IMR-90 (cell line): ENCODE measurements around the gene SNAPC1. TPM values are rescaled to one million over a fixed set of nuclear protein-coding genes. Genes with fewer than 3 reads are reported as not detected.

Source experiments
- ATAC-seq: fragments of 200-7000 bp; cut with Tn5 transposase; 2 replicates; pipeline ENCODE4 v1.9.1; 2020; ENCODE audit warnings: low read depth, mild to moderate bottlenecking, moderate library complexity
- BruUV-seq: library from RNA; stranded (reverse); fragments of 400-500 nt; replicated peaks from 2 replicates; lab custom pipeline; 2021; lab: Mats Ljungman, UMichigan
- CTCF ChIA-PET: fragments of 300-600 bp; formaldehyde crosslinking; extraction: SDS; loops from one replicate; lab custom pipeline; 2021; ENCODE audit warnings: antibody characterized with exemption; lab: Yijun Ruan, JAX
- POLR2A ChIA-PET: fragments of 300-600 bp; sonication (Branson Sonifier 250); formaldehyde crosslinking; loops from one replicate; lab custom pipeline; 2022; ENCODE audit warnings: antibody characterized with exemption; ENCODE audit not compliant: unreplicated experiment; lab: Charles Lee
- DNase-seq: peaks from one replicate; pipeline ENCODE4 v3.0.0; 2013
- H2AFZ ChIP-seq: replicated peaks from 2 replicates; pipeline ENCODE3; 2013; ENCODE audit warnings: low read length, mild to moderate bottlenecking; ENCODE audit not compliant: poor library complexity
- H2AK5ac ChIP-seq: 2 replicates; pipeline ENCODE4 v1.6.1; 2013; ENCODE audit warnings: low read depth, low read length, inconsistent platforms
- H2AK9ac ChIP-seq: replicated peaks from 2 replicates; pipeline ENCODE3; 2013; ENCODE audit warnings: mild to moderate bottlenecking, low read depth, low read length, moderate library complexity; ENCODE audit not compliant: poor library complexity
- H2BK120ac ChIP-seq: 2 replicates; pipeline ENCODE4 v1.6.1; 2013; ENCODE audit warnings: low read depth, low read length, inconsistent platforms
- H2BK15ac ChIP-seq: 3 replicates; pipeline ENCODE4 v1.6.1; 2013; ENCODE audit warnings: low read depth, low read length, inconsistent platforms
- H2BK20ac ChIP-seq: 2 replicates; pipeline ENCODE4 v1.6.1; 2013; ENCODE audit warnings: low read depth, mild to moderate bottlenecking, inconsistent platforms, low read length, moderate library complexity
- H2BK5ac ChIP-seq: 2 replicates; pipeline ENCODE4 v1.6.1; 2013; ENCODE audit warnings: mild to moderate bottlenecking, low read depth, low read length, inconsistent platforms; ENCODE audit not compliant: poor library complexity, severe bottlenecking
- H3K14ac ChIP-seq: replicated peaks from 2 replicates; pipeline ENCODE4 v1.6.1; 2013; ENCODE audit warnings: low read depth, low read length, inconsistent platforms
- H3K18ac ChIP-seq: 2 replicates; pipeline ENCODE4 v1.6.1; 2013; ENCODE audit warnings: low read depth, low read length, control low read depth
- H3K23ac ChIP-seq: 2 replicates; pipeline ENCODE4 v1.6.1; 2013; ENCODE audit warnings: low read depth, low read length, inconsistent platforms
- H3K27ac ChIP-seq: 2 replicates; pipeline ENCODE4 v1.5.1; 2013; ENCODE audit warnings: mild to moderate bottlenecking, control low read depth, low read length; ENCODE audit not compliant: insufficient read depth
- H3K27me3 ChIP-seq: 2 replicates; pipeline ENCODE4 v1.6.1; 2013; ENCODE audit warnings: low read length; ENCODE audit not compliant: control insufficient read depth, insufficient read depth
- H3K36me3 ChIP-seq: 2 replicates; pipeline ENCODE4 v1.6.1; 2013; ENCODE audit warnings: low read length, mixed read lengths; ENCODE audit not compliant: control insufficient read depth, insufficient read depth
- H3K4ac ChIP-seq: 2 replicates; pipeline ENCODE4 v1.6.1; 2013; ENCODE audit warnings: low read depth, low read length, inconsistent platforms
- H3K4me1 ChIP-seq: 2 replicates; pipeline ENCODE4 v1.6.1; 2013; ENCODE audit warnings: low read length, mixed read lengths; ENCODE audit not compliant: control insufficient read depth, insufficient read depth
- H3K4me2 ChIP-seq: 2 replicates; pipeline ENCODE4 v1.6.1; 2013; ENCODE audit warnings: low read depth, mild to moderate bottlenecking, control low read depth, low read length, moderate library complexity
- H3K4me3 ChIP-seq: 2 replicates; pipeline ENCODE4 v1.5.1; 2013; ENCODE audit warnings: low read depth, mild to moderate bottlenecking, control low read depth, low read length, moderate library complexity; ENCODE audit not compliant: insufficient read depth
- H3K56ac ChIP-seq: 2 replicates; pipeline ENCODE4 v1.6.1; 2013; ENCODE audit warnings: low read length, inconsistent platforms; ENCODE audit not compliant: insufficient read depth; ENCODE audit errors: extremely low read depth
- H3K79me1 ChIP-seq, 2 experiments: 2 replicates each; pipeline ENCODE4 v1.6.1; 2013; ENCODE audit warnings: low read length in 2 of 2, inconsistent platforms in 1 of 2, low read depth in 1 of 2
- H3K9ac ChIP-seq: 2 replicates; pipeline ENCODE4 v1.6.1; 2013; ENCODE audit warnings: low read depth, low read length, control low read depth
- H3K9me1 ChIP-seq: 2 replicates; pipeline ENCODE4 v1.6.1; 2013; ENCODE audit warnings: low read length, inconsistent platforms; ENCODE audit not compliant: insufficient read depth
- H3K9me3 ChIP-seq: 2 replicates; pipeline ENCODE4 v1.6.1; 2013; ENCODE audit warnings: low read length; ENCODE audit not compliant: control insufficient read depth, insufficient read depth
- H4K20me1 ChIP-seq: 2 replicates; pipeline ENCODE4 v1.6.1; 2013; ENCODE audit warnings: low read length, inconsistent platforms; ENCODE audit not compliant: insufficient read depth
- H4K5ac ChIP-seq: 2 replicates; pipeline ENCODE4 v1.6.1; 2013; ENCODE audit warnings: mild to moderate bottlenecking, low read depth, low read length, control low read depth
- H4K8ac ChIP-seq, 2 experiments: 2 replicates each; pipeline ENCODE4 v1.6.1; 2013; ENCODE audit warnings: low read depth in 2 of 2, low read length in 2 of 2, control low read depth in 1 of 2, inconsistent platforms in 1 of 2
- H4K91ac ChIP-seq: 2 replicates; pipeline ENCODE4 v1.6.1; 2013; ENCODE audit warnings: low read depth, low read length, inconsistent platforms; ENCODE audit not compliant: insufficient read depth
- BHLHE40 ChIP-seq: fragments of 150-350 bp; IDR thresholded peaks from 2 replicates; pipeline ENCODE4 v1.6.1; 2016; ENCODE audit warnings: mild to moderate bottlenecking, low read depth, low read length
- CEBPB ChIP-seq: IDR thresholded peaks from 2 replicates; pipeline ENCODE4 v1.6.1; 2012; ENCODE audit warnings: low read depth, low read length, improper control_type of control experiment
- FOS ChIP-seq: fragments of 150-350 bp; IDR thresholded peaks from 2 replicates; pipeline ENCODE4 v1.6.1; 2016; ENCODE audit warnings: low read depth, low read length
- RFX5 ChIP-seq: IDR thresholded peaks from 2 replicates; pipeline ENCODE4 v1.8.0; 2012; ENCODE audit warnings: low read depth, mild to moderate bottlenecking, low read length, moderate library complexity
- SMC3 ChIP-seq: fragments of 150-350 bp; IDR thresholded peaks from 2 replicates; pipeline ENCODE4 v1.6.1; 2016; ENCODE audit warnings: low read depth, mild to moderate bottlenecking, antibody characterized with exemption, low read length, moderate library complexity
- WGBS, 2 experiments: methylation state at CpG; one replicate each; pipeline versions ENCODE4 v1.1.5 to v1.1.7; 2013; ENCODE audit warnings: missing lambda C conversion rate in 2 of 2; ENCODE audit not compliant: insufficient read length in 1 of 2; ENCODE audit errors: extremely low coverage in 2 of 2; 5-methylcytosine and 5-hydroxymethylcytosine counted together
- dilution Hi-C: fragments of 300-500 bp; cut with HindIII; formaldehyde crosslinking; loops from one replicate; pipeline ENCODE4 v1.14.3; 2018; ENCODE audit warnings: low sequenced_read_pairs; ENCODE audit not compliant: unreplicated experiment
- in situ Hi-C: fragments of 300-500 bp; cut with MboI; formaldehyde crosslinking; loops from 3 replicates; pipeline ENCODE4 v1.14.3; 2019; ENCODE audit warnings: low sequenced_read_pairs, inconsistent platforms, mixed read lengths
- intact Hi-C: fragments of 100-400 bp; cut with micrococcal nuclease; formaldehyde crosslinking; loops from 2 replicates; pipeline ENCODE4 v1.10.0; 2022
- polyA plus RNA-seq, 3 experiments: library from polyadenylated mRNA; depleted of rRNA; stranded (reverse); fragments of >200 nt; gene quantifications; 2 replicates each; pipeline ENCODE4 v1.2.3, GENCODE V29; 2012; ENCODE audit warnings: low replicate concordance in 1 of 3
- total RNA-seq: library from RNA; depleted of rRNA; stranded (reverse); fragments of >200 nt; gene quantifications from 2 replicates; pipeline ENCODE4 v1.2.3, GENCODE V29; 2012
- TF ChIP-seq, protein P1 (sequence below): fragments of 150-350 bp; IDR thresholded peaks from 2 replicates; pipeline ENCODE4 v1.6.1; 2016; ENCODE audit warnings: low read depth, mild to moderate bottlenecking, low read length, moderate library complexity, borderline replicate concordance

The SNAPC1 gene
- total and polyA plus RNA-seq, 2 of the 4 experiments (the other 2 are of a cell fraction), result 7.7 to 9.3 TPM

DNA sequence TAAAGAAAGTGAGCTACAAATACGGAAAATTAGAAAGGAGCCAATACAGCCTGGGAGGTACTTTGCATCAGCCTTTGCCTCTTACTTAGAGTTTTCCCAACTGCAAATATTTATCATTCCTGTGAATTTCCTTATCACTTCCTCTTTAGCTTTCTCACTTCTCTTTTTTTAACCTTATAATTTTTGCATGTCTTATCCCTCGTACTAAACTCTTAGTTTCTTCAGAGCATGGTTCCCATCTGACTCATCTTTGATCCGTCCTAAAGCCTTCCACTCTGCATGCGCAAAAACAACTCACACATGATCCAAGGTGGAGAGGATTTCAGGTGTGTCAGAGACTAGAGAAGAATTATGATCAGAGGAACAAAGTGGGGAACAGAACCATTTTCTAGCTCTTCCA, 9.6 kb upstream of the SNAPC1 start:
- no peak overlapping the region for H4K8ac ChIP-seq
- H3K36me3 ChIP-seq, result peaks cover 14% of the 10 kb centered on the region
- H2BK20ac ChIP-seq, result no peak overlapping the region
- H4K91ac ChIP-seq, result no peak overlapping the region
- H2BK5ac ChIP-seq, result peak overlapping the region; percentile 99
- peak; percentile 9; the same call in 1 of the 2 replicates for ATAC-seq
- no peak overlapping the region for H3K9ac ChIP-seq
- H3K9me3 ChIP-seq, result peaks cover 4% of the 10 kb centered on the region
- intact Hi-C loops (loop anchor here (5.0 kb wide), 1 partner anchor 190 kb away; no protein-coding TSS in a partner anchor), dilution Hi-C loops (no loop called here), in situ Hi-C loops (no loop called here)
- peaks cover 11% of the 10 kb centered on the region for H3K4me1 ChIP-seq
- H3K56ac ChIP-seq, result no peak overlapping the region
- POLR2A ChIA-PET, result no interaction called here
- peak overlapping the region; percentile 87; the same call in 1 of the 2 replicates for H4K5ac ChIP-seq
- H2BK120ac ChIP-seq, result 0 out of 2 replicates have a peak overlapping the region, but pooled peaks have one; percentile 9
- peak overlapping the region; percentile 54; the same call in 1 of the 2 replicates for H3K27ac ChIP-seq
- H3K4me2 ChIP-seq, result no peak overlapping the region
- no CpG with 5 or more reads among the region's 4 CpGs for WGBS, 2 experiments
- no TSS peak for BruUV-seq
- peaks cover 3% of the 10 kb centered on the region in 2 experiments; a peak in 1 of 4 replicates for H3K79me1 ChIP-seq
- H3K23ac ChIP-seq, result no peak overlapping the region
- no peak overlapping the region for H2AFZ ChIP-seq
- peaks cover 7% of the 10 kb centered on the region; the same call in 1 of the 2 replicates for H4K20me1 ChIP-seq
- H2BK15ac ChIP-seq, result no peak overlapping the region
- no peak overlapping the region for H3K4me3 ChIP-seq
- H3K27me3 ChIP-seq, result no peaks in the 10 kb centered on the region
- H3K4ac ChIP-seq, result peak overlapping the region; percentile 68; the same call in 1 of the 2 replicates
- 0 out of 2 replicates have a peak overlapping the region, but pooled peaks have one; percentile 3 for H2AK5ac ChIP-seq
- no peak overlapping the region for H3K14ac ChIP-seq
- no peak overlapping the region for H2AK9ac ChIP-seq
- CTCF ChIA-PET, result no interaction called here
- TF ChIP-seq RFX5 (no peak), BHLHE40 (no peak), FOS (no peak), SMC3 (no peak), CEBPB (no peak)
- TF ChIP-seq, protein P1, sequence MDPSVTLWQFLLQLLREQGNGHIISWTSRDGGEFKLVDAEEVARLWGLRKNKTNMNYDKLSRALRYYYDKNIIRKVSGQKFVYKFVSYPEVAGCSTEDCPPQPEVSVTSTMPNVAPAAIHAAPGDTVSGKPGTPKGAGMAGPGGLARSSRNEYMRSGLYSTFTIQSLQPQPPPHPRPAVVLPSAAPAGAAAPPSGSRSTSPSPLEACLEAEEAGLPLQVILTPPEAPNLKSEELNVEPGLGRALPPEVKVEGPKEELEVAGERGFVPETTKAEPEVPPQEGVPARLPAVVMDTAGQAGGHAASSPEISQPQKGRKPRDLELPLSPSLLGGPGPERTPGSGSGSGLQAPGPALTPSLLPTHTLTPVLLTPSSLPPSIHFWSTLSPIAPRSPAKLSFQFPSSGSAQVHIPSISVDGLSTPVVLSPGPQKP, result no peak
- H3K18ac ChIP-seq, result peak overlapping the region; percentile 78; the same call in 1 of the 2 replicates
- peaks cover 2% of the 10 kb centered on the region; the same call in 1 of the 2 replicates for H3K9me1 ChIP-seq
- peak; percentile 61 for DNase-seq
